ENCODE data around the gene NPAS3. TPM values are rescaled to one million over a fixed set of nuclear protein-coding genes. Genes with fewer than 3 reads are reported as not detected.

NPAS3 gene
- total and polyA plus RNA-seq, 4 donors: 0.07 to 0.09 (median 0.08) TPM; not detected in 1

- TF ChIP-seq, protein P1, sequence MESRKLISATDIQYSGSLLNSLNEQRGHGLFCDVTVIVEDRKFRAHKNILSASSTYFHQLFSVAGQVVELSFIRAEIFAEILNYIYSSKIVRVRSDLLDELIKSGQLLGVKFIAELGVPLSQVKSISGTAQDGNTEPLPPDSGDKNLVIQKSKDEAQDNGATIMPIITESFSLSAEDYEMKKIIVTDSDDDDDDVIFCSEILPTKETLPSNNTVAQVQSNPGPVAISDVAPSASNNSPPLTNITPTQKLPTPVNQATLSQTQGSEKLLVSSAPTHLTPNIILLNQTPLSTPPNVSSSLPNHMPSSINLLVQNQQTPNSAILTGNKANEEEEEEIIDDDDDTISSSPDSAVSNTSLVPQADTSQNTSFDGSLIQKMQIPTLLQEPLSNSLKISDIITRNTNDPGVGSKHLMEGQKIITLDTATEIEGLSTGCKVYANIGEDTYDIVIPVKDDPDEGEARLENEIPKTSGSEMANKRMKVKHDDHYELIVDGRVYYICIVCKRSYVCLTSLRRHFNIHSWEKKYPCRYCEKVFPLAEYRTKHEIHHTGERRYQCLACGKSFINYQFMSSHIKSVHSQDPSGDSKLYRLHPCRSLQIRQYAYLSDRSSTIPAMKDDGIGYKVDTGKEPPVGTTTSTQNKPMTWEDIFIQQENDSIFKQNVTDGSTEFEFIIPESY (IDR thresholded peaks at IDR 0.05): no peak
Measured at GRCh38 chr14:33343016-33343415, 404.3 kb downstream of the NPAS3 start (continued).

DNA sequence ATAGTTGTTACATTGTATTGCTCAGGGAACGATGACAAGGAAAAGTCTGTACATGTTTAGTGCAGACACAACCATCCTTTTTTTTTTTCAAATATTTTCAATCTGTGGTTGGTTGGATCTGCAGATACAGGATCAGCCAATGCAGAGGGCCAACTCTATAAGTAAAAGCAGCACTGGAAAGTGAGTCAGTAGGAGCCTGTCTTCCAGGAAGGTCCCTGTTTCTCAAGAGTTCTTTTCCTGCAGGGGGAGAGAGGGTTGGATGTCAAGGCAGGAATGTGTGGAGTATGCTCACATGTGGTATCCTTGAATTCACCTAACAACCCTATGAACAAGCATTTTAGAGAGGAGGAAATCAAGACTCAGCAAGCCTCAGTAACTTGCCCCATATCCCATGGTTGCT is 409.1 kb downstream of the NPAS3 start:
- DNase-seq (ENCODE audit: low spot score): no peak
- no peak overlapping the region for H3K4me3 ChIP-seq (ENCODE audit: low read depth in 1 of 3, low read length in 3 of 3)
- WGBS: 63% methylated on average over 1 of the region's 1 CpG

More for the DNA sequence above, 409.1 kb downstream of the NPAS3 start:
- no peaks in the 10 kb centered on the region for H3K4me1 ChIP-seq (ENCODE audit: control insufficient read depth in 4 of 4, insufficient read depth in 4 of 4, low read length in 3 of 4)
- TF ChIP-seq, protein P2, sequence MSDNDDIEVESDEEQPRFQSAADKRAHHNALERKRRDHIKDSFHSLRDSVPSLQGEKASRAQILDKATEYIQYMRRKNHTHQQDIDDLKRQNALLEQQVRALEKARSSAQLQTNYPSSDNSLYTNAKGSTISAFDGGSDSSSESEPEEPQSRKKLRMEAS (IDR thresholded peaks at IDR 0.05): no peak
- TF ChIP-seq EGR1 (IDR thresholded peaks at IDR 0.05; ENCODE audit: low read depth in 2 of 2) (no peak), FOXA2 (IDR thresholded peaks at IDR 0.05) (no peak), HNF4G (IDR thresholded peaks at IDR 0.05) (no peak), YY1 (IDR thresholded peaks at IDR 0.05) (no peak), GABPA (IDR thresholded peaks at IDR 0.05 in 1 of 2, conservative IDR thresholded peaks at IDR 0.05 in 1 of 2) (no peak), RAD21 (IDR thresholded peaks at IDR 0.05) (no peak), JUND (IDR thresholded peaks at IDR 0.05) (no peak), TAF1 (conservative IDR thresholded peaks at IDR 0.05) (no peak), RXRA (IDR thresholded peaks at IDR 0.05) (no peak), FOXA1 (IDR thresholded peaks at IDR 0.05) (no peak), NR2F2 (IDR thresholded peaks at IDR 0.05) (no peak), HNF4A (conservative IDR thresholded peaks at IDR 0.05) (no peak), SP1 (IDR thresholded peaks at IDR 0.05) (no peak)
- TF ChIP-seq, protein P3, sequence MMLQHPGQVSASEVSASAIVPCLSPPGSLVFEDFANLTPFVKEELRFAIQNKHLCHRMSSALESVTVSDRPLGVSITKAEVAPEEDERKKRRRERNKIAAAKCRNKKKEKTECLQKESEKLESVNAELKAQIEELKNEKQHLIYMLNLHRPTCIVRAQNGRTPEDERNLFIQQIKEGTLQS (IDR thresholded peaks at IDR 0.05): no peak
- TF ChIP-seq, protein P4, sequence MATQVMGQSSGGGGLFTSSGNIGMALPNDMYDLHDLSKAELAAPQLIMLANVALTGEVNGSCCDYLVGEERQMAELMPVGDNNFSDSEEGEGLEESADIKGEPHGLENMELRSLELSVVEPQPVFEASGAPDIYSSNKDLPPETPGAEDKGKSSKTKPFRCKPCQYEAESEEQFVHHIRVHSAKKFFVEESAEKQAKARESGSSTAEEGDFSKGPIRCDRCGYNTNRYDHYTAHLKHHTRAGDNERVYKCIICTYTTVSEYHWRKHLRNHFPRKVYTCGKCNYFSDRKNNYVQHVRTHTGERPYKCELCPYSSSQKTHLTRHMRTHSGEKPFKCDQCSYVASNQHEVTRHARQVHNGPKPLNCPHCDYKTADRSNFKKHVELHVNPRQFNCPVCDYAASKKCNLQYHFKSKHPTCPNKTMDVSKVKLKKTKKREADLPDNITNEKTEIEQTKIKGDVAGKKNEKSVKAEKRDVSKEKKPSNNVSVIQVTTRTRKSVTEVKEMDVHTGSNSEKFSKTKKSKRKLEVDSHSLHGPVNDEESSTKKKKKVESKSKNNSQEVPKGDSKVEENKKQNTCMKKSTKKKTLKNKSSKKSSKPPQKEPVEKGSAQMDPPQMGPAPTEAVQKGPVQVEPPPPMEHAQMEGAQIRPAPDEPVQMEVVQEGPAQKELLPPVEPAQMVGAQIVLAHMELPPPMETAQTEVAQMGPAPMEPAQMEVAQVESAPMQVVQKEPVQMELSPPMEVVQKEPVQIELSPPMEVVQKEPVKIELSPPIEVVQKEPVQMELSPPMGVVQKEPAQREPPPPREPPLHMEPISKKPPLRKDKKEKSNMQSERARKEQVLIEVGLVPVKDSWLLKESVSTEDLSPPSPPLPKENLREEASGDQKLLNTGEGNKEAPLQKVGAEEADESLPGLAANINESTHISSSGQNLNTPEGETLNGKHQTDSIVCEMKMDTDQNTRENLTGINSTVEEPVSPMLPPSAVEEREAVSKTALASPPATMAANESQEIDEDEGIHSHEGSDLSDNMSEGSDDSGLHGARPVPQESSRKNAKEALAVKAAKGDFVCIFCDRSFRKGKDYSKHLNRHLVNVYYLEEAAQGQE (IDR thresholded peaks at IDR 0.05): no peak
- TF ChIP-seq, protein P5, sequence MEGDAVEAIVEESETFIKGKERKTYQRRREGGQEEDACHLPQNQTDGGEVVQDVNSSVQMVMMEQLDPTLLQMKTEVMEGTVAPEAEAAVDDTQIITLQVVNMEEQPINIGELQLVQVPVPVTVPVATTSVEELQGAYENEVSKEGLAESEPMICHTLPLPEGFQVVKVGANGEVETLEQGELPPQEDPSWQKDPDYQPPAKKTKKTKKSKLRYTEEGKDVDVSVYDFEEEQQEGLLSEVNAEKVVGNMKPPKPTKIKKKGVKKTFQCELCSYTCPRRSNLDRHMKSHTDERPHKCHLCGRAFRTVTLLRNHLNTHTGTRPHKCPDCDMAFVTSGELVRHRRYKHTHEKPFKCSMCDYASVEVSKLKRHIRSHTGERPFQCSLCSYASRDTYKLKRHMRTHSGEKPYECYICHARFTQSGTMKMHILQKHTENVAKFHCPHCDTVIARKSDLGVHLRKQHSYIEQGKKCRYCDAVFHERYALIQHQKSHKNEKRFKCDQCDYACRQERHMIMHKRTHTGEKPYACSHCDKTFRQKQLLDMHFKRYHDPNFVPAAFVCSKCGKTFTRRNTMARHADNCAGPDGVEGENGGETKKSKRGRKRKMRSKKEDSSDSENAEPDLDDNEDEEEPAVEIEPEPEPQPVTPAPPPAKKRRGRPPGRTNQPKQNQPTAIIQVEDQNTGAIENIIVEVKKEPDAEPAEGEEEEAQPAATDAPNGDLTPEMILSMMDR (IDR thresholded peaks at IDR 0.05; ENCODE audit: low read depth, low read length, missing input control): no peak
- TF ChIP-seq, protein P1 (IDR thresholded peaks at IDR 0.05): no peak
- no peak overlapping the region for H3K9ac ChIP-seq (ENCODE audit: low read depth in 1 of 2, low read length in 2 of 2)
- H3K27ac ChIP-seq (ENCODE audit: low read depth in 1 of 2, low read length in 2 of 2): no peak overlapping the region
- no peaks in the 10 kb centered on the region for H3K9me3 ChIP-seq (ENCODE audit: control insufficient read depth in 4 of 4, low read length in 3 of 4)
- peaks cover 0 to 2% (median 0%) of the 10 kb centered on the region in 4 donors for H3K27me3 ChIP-seq (ENCODE audit: control insufficient read depth in 4 of 4, insufficient read depth in 4 of 4, low read length in 3 of 4)
- no peaks in the 10 kb centered on the region for H3K36me3 ChIP-seq (ENCODE audit: control insufficient read depth in 4 of 4, insufficient read depth in 3 of 4, low read depth in 1 of 4, low read length in 3 of 4)

Measured in liver (tissue), 9 donors.